ENCODE results near the gene TMEM273.
A peak's percentile ranks its signal among the peaks of the same experiment; 100 is the strongest.

Gene TMEM273

GRCh38 chr10:49187950-49188761, at the start of gene TMEM273:
Gene TMEM273, minus strand, starts transcription at chr10:49188391. Its CDS starts 55 bp downstream, at chr10:49188336.
- DNase-seq (ENCODE audit: low spot score), result peak; percentile 62

DNA sequence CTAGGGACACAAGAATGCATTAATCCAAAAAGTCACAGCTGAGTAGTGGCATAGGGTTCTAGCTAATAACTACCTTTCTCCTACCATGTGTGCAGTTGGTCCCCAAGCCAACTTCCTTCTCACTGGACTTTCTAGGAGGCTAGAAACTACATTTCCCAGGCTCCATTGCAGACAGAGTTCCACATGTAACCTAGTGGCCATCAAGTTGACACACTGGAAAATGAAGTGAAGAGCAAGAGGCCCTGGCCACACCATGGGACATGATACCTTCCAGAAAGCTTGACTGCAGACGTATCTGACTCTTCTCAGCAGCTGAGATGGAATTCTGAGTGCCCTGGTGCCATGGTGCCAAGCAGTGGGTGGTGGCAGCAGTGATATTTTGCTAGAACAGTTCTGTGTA, 49.8 kb upstream of the TMEM273 start:
- DNase-seq (ENCODE audit: low spot score), result no peak

- DNase-seq (ENCODE audit: low spot score), result no peak
Measured at GRCh38 chr10:49235392-49235791, 47.2 kb upstream of the TMEM273 start.

DNA sequence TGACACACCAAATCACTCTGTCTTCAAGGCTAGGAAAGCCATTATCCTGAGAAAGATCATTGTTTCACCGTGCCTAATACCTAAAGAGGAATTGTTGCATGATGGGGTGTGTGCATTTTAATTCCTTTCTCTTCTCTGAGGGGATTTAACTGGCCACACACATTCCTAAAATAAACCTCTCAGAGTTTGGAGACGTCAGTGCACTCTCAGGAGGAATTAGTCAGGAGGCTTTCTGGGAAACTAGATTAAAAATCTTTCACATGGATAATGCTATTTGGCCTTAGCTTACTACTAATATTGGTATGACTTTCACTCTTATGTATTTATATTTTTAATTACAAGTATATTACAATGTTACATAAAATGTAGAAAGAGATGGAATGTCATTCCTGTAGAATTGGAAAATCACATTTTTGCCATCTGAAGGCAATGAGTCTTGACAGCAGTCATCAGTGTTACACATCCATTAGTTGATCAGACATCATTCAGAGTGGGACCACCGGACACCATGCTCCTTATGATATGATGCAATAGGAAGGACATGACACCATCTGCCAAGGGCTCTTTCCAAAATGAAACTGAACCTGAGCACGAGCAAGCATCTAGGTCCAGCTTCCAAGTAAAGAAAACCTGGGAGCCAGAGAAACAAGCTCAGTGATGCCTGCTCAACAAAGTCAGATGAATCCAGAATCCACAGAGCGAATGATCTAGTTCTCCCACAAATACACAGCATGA, 43.1 kb upstream of the TMEM273 start:
- DNase-seq (ENCODE audit: low spot score), result no peak

- DNase-seq (ENCODE audit: low spot score), result no peak
Measured at GRCh38 chr10:49230004-49230403, 41.8 kb upstream of the TMEM273 start.

DNA sequence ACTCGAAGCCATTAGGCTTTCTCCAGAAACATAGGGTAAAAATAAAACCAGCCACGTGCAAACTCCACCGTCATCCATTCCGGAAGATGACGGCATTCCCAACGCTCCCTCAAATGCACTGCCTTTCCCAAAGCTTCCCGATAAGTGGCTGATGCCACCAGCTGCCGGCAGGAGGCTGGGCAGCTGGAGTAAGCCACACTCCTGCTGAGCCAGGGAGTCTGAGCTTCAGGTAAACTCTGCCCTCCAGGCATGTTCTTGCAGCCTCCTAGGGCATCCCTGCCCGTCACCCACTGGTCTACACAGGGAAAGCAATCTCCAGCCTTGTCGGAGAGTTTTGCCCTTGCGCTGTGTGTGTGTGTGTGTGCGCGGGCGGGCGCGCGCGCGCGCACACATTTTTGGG, 40.5 kb upstream of the TMEM273 start:
- no peak for DNase-seq (ENCODE audit: low spot score)

DNA sequence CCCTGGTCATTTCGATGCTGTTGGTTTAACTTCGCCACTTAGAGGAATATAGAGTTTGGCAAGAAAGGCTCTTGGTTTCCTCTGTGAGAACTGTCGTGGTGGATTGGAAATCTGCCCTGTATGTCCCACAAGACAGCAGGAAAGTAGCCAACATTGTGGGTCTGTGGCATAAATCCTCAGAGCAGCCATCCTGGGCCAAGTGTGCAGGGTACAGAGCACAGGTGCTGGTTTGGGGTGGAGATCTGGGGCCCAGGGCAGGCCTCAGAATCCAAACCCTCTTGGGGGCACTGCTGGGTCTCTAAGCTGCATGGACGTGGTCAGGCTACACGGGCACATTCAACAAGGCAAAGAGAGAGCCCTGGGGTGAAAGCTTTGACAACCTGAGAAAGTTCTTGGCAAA, 39.2 kb upstream of the TMEM273 start:
- DNase-seq (ENCODE audit: low spot score), result no peak

GRCh38 chr10:49226594-49226993, 38.4 kb upstream of the TMEM273 start:
- DNase-seq (ENCODE audit: low spot score), result no peak

DNA sequence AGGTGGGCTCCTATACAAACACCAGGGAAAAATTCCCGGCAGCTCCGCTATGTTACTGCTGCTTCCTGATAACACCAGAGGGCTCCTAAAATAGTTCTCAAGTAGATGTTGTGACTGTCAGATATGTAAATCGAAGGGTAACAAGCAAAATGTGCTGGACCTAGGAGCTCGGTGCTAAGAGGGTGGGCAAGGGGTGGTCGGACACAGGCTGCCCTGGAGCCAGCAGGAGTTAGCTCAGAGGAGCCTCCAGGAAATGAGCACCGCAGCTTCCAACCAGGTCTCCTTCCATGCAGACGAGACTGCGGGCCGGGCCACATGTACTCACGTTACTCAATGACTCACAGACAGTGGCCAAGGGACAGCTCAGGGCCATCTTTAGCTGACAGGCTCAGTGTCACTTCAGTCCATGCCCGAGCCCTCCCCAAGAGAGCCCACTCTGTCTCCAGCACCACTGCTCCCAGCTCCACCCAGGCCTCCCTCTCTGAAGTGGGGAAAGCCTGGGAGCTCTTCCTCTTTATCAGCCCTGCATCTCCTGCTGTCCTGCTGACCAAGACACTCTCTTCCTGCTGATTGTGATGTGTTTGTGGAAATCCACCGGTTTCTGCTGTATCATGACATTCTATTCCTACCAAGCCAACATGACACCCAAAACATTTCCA, 37.2 kb upstream of the TMEM273 start:
- DNase-seq (ENCODE audit: low spot score), result no peak

DNA sequence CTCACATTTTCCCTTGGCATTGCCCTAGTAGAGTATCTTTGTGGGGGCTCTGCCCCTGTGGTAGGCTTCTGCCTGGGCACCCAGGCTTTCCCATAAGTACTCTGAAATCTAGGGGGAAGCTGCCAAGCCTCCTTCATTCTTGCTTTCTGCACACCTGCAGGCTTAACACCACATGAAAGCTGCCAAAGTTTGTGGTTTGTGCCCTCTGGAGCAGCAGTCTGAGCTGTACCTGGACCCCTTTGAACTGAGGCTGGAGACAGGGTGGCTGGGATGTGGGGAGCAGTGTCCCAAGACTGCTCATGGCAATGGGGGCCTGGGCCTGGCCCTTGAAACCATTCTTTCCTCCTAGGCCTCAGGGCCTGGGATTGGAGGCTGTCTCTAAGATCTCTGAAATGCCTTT, 35.0 kb upstream of the TMEM273 start:
- DNase-seq (ENCODE audit: low spot score), result no peak

- no peak for DNase-seq (ENCODE audit: low spot score)
Measured at GRCh38 chr10:49222170-49222569, 34.0 kb upstream of the TMEM273 start.

DNA sequence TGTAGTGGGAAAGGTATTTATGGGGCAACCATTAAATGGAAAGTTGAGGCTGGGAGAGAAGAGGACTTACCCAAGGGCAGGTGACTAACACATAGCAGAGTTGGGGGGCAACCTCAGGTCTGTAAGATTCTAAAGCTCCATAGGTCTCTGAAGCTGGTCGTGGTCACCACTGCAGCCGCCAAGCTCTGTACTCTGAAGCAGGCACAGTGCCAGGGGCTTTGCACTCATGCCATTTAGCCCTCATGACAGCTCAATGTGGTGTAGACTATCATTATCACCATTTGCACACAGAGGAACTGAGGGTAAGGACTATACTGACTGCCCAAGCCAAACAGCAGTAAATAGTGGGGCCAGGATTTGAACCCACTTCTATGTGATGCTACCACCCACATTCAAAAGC, 32.5 kb upstream of the TMEM273 start:
- no peak for DNase-seq (ENCODE audit: low spot score)

GRCh38 chr10:49220031-49220430, 31.8 kb upstream of the TMEM273 start:
- no peak for DNase-seq (ENCODE audit: low spot score)

GRCh38 chr10:49219248-49219647, 31.1 kb upstream of the TMEM273 start:
- DNase-seq (ENCODE audit: low spot score), result no peak

GRCh38 chr10:49218480-49218879, 30.3 kb upstream of the TMEM273 start:
- DNase-seq (ENCODE audit: low spot score), result no peak

GRCh38 chr10:49217645-49218044, 29.5 kb upstream of the TMEM273 start:
- no peak for DNase-seq (ENCODE audit: low spot score)

DNA sequence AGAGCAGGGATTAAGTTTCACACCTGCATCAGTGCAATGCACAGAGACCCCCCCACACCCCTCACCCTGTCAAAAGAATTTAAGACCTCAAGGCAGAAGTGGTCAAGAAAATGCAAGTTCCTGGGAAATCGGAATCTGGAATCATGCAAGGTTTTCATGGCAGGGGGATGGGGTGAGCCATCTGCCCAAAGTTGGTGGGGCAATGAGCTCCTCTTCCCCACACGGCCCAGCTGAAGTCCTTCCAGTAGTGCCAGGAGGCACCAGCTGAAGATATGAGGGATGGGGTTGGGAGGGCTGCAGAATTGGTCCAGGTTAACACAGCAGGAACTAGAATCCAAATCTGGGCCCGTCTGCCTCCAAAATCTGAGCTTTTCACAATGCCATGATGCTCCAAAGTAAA, 25.0 kb upstream of the TMEM273 start:
- no peak for DNase-seq (ENCODE audit: low spot score)

DNA sequence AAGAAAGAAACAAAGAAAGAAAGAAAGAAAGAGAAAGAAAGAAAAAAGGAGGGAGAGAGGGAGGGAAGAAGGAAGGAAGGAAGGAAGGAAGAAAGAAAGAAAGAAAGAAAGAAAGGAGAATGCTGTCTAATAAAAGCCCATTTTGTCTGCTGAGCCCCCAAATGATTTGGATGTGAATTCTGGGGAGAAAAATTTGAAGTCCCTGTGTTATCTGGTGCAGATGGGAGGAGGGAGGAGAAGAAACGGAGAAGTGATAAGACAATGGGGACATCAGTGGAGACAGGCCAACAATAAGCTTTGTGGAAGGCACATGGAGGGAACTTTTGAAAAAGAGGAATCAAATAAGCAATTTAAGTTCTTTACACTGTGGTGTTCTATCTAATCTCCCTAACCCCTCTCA, 24.6 kb upstream of the TMEM273 start:
- no peak for DNase-seq (ENCODE audit: low spot score)

- no peak for DNase-seq (ENCODE audit: low spot score)
Measured at GRCh38 chr10:49212076-49212475, 23.9 kb upstream of the TMEM273 start.

DNA sequence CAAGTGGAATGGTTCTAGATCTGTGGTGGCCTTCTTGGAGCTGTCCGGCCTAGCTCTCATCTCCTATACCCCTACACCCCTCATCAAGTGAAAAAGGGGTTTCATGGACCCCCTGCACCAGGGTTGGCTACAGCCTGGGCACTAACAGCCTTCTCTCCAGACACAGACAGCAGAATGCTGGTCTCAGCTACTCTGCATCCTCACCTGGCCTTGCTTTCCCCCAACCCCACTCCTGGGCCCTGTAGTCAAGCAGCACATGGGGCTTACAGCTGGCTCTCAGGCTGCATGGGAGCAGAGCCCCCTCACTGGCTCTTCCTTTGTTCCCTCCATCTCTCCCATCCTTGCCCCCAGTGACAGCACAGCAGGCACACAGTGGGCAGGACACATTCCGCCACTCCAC, 20.8 kb upstream of the TMEM273 start:
- DNase-seq (ENCODE audit: low spot score), result no peak

GRCh38 chr10:49207936-49208487, 19.8 kb upstream of the TMEM273 start:
- no peak for DNase-seq (ENCODE audit: low spot score)

GRCh38 chr10:49207113-49207512, 18.9 kb upstream of the TMEM273 start:
- DNase-seq (ENCODE audit: low spot score), result no peak

GRCh38 chr10:49205206-49205605, 17.0 kb upstream of the TMEM273 start:
- DNase-seq (ENCODE audit: low spot score), result no peak
